GM20431 (cell line): Measurements from ENCODE around the gene TSC1.

ENCODE experiments used
- in situ Hi-C: fragments of 300-500 bp; cut with MseI, MboI; formaldehyde crosslinking; loops from one replicate; pipeline ENCODE4 v1.15.0; 2020; ENCODE audit warnings: low sequenced_read_pairs; ENCODE audit not compliant: unreplicated experiment

The TSC1 gene

DNA sequence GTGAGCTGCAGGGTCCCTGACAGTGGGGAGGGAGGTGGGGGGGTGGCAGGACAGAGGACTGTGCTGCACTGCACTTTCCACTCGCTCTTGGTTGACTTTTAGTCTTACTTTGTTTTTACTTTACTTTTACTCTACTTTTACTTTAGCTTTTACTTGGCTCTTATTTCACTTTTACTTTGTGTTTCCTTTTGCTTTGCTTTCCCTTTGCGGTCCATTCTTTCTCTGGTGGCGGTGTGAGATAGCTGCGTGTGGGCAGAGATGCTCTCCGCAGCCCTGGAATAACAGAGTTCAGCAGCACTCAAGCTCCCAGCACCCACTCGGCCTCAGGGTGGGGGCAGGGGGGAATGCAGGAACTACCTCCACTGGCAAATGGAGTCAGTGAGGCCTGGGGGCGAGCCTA lies 71.0 kb downstream of the TSC1 start:
- in situ Hi-C loops: no loop called here

DNA sequence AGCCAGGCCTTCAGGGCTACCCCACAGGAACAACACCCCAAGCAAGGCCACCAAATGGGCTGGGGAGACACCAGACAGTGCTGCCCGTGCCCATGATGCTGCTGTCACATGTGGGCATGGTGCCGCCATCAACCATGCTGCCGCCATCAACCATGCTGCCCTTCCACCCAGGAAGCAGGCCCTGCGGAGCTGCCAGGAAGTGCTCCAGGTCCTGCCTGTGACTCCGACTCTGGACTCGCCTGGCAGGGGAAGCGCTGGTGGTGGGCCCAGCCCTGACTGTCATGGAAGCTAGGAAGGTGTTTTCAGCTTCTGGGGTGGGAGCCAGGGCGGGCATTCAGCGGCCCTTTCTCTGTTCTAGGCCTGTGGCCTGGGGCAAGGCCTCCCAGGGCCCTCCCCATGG lies 75.2 kb downstream of the TSC1 start:
- in situ Hi-C loops: no loop called here

DNA sequence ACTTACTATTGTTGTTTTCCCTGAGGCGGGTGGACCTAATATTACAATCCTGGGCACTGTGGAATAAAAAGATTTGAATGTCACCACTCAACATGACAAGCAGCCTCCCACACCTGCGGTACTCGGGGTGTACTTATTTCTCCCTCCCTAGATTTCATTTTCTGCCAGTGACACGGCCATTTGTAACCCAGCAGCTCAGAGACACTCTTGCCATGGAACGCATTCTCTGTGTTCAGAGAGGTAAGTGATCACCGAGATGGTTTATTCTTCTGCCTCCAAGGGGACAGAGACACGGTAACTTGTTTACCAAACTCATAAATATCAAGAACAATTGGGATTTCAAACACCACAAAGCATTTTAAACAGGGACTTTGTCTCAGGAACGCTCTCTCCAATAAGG lies 77.5 kb downstream of the TSC1 start:
- in situ Hi-C loops: no loop called here

DNA sequence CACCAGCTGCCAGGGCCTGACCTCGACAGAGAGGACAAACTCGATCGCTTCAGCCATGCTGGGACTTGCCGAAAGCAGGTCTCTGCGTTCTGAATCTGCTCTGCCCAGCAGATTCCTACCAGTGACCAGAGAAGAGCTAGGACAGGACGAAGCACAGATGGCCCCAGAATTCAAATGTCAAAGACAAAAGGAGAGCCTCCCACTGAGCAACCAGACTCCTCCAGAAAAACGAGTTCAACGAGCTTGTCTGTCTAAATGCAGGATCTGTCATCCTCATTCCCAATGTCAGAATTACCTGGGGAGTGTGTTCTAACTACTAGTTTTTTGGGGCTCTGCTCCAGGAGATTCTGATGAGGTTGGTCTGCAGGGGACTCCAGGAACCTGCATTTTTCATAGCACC lies 79.7 kb downstream of the TSC1 start:
- in situ Hi-C loops: no loop called here

DNA sequence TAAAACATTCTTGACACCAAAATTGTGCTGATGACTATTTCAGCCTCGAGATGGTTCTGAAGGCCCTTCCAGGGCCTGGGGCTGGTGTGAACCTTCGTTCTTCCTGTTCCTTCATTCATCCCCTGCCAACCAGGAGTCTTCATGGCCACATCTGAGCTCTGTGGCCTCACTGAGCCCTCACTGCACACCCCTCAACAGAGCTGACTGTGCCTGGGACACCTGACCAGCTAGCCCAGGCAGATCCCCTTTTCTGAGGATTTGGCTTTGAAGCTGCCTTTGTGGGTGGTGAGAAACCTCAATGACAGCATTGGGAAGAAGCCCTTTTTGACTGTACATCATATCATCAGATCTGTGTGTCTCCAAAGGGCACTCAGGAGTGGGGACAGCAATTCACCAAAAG lies 80.1 kb downstream of the TSC1 start:
- in situ Hi-C loops: no loop called here

DNA sequence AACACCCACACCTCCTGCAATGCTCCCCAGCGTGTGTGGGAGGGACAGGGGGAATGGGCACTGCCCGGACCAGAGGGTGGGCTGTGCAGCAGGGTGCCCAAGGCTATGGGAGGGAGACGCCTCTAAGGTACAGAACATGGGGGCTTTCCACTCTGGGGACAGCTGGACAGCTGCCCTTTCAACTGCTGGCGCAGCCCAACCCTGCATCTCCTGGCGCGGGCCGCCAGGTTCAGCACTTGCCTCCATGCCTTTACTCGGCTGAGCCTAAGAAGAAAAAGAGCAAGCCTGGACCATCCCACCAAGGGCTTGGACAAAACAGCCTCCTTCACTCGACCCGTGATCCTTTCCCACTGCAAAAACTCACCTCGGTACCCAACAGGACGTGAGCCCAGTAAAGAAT lies 81.3 kb downstream of the TSC1 start:
- in situ Hi-C loops: no loop called here

DNA sequence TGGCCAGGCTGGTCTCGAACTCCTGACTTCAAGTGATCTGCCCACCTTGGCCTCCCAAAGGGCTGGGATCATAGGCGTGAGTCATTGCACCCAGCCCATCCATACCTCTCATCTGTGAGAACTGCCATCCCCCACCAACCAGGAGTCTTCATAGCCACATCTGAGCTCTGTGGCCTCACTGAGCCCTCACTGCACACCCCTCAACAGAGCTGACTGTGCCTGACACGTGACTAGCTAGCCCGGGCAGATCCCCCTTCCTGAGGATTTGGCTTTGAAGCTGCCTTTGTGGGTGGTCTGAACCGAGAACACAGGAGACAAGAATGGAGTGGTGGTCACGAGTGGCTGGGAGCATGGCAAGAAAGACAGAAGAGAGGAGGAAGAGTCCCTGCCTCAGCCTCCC lies 81.9 kb downstream of the TSC1 start:
- in situ Hi-C loops: no loop called here

DNA sequence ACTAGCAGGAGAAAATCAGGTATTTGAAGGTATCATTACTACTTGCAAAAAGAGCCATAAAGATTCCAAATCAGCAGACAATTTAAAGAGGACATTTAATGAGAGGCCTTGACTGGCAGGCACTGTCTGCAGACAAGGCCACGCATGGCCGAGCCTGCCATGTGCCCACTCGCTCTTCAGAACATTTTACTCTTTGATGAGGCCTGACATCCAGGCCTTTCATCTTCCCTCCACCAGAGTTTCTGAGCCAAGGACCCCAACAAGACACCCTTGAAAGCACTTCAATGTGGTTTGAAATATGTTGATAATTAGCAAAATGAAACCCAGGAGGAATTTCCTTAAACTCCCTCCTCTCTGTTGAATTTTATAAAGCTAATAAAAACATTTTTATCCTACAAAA lies 82.8 kb downstream of the TSC1 start:
- in situ Hi-C loops: no loop called here

DNA sequence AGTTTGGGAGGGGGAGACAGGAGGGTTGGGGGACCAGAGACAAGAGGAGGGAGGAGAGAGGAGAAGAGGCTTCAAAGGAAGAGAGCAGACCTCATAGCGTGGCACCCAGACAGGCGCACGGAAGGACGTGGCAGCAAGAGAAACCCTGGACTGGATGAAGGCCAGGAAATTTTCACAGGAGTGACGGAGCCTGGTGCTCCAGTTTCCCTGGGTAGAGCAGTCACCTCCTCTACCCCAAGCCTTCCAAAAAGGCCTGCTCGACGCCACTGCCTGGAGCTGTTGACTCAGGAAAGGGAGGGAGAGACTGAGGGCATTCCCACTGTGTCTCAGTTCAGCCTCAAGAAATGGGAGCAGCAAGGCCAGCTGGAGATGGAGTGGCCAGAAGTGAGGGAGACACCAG lies 85.7 kb downstream of the TSC1 start:
- in situ Hi-C loops: no loop called here

- in situ Hi-C loops: no loop called here
Observed at GRCh38 chr9:132857616-132858342, 86.6 kb downstream of the TSC1 start.

DNA sequence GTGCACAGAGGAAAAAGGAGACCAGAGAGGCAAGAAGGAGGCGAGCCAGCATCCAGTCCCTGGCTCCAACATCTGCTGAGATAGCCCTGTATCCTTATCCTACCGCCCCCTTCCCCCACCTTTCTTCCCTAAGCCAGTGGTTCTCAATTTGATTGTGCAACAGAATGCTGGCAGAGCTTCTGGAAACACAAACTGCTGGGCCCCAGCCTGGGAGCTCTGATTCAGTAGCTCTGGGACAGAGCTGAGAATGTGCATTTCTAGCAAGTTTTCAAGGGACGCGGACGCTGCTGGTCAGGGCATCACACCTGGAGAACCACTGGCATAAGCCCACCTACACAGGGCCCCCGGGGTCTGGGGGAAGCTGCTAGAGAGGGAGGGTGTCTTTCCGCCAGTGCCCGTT lies 87.4 kb downstream of the TSC1 start:
- in situ Hi-C loops: no loop called here

GRCh38 chr9:132855904-132856303 lies 88.5 kb downstream of the TSC1 start:
- in situ Hi-C loops: no loop called here

GRCh38 chr9:132854832-132855231 lies 89.6 kb downstream of the TSC1 start:
- in situ Hi-C loops: no loop called here

DNA sequence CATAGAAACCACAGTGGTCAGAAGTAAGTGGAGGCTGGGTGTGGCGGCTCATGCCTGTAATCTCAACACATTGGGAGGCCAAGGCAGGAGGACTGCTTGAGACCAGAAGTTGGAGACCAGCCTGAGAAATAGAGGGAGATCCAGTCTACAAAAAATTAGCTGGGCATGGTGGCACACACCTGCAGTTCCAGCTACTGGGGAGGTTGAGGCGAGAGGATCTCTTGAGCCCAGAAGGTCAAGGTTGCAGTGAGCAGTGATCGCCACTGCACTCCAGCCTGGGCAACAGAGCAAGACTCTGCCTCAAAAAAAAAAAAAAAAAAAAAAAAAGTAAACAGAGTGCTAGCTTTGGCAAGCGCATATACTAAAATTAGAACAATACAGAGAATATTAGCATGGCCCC lies 90.9 kb downstream of the TSC1 start:
- in situ Hi-C loops: no loop called here

DNA sequence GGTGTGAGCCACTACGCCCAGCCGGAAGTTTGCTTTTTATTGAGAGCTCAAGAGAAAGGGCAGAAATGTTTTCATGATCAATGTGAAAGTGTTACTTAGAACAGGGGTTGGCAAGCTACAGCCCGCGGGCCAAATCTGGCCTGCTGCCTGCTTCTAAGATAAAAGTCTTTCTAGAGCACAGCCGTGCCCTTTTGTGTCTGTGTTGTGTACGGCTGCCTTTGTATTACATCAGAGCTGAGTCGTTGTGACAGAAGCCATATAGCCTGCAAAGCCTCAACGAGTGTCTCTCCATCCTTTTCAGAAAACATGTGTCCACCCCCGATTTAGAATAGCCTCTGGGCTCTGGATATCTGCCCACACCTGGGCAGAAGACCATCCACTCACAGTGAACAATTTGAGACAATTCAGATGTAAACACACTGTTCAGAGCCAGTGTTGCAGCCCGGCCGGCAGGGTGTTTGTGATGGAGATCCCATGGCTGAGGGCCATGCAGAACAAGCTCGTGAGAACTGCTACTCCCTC lies 95.2 kb downstream of the TSC1 start:
- in situ Hi-C loops: no loop called here

- in situ Hi-C loops: no loop called here
Observed at GRCh38 chr9:132846918-132847515, 97.4 kb downstream of the TSC1 start.

GRCh38 chr9:132846109-132846917 lies 98.1 kb downstream of the TSC1 start:
- in situ Hi-C loops: no loop called here

DNA sequence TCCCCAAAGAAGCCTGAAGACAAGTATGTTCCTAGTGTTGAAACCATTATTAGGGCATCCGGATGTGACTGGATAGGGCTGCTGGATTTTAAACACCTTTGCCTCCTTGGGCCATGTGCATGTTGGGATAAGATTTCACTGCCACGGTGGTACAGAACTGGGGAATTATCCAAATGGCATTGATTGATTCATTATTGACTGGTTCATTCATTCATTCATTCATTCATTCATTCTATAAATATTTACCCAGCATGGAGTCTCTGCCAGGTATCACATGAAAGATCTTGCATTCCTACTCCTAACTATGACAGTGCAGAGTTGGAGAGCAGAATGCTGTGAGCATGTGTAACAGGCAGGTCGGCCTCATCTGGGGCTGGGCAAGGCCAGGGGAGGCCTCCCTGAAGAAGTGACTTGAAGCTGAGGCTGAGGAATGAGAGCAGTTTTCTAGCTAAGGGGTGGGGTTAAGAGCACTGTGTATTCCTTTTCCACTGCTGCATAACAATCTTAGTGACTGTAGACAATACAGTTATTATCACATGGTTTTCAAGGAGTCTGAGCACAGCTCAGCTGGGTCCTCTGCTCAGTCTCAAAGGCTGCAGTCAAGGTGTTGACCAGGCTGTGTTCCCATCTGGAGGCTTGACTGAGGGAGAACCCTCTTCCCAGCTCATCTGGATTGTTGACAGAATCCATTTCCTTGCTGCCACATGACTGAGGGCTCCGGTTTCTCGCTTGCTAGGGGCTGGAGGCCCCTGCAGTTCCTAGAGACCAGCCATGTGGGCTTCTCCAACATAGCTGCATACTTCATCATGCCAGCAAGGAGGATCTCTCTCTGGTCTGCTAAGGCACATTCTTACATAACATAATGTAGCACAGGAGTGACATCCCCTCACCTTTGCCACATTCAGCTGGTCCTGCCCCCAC lies 102.0 kb downstream of the TSC1 start:
- in situ Hi-C loops: no loop called here
